ENCODE measurements around the gene UBE2Q1.

The UBE2Q1 gene

GRCh38 chr1:154571964-154572288, 13.5 kb upstream of the UBE2Q1 start:
- Histone ChIP-seq H3K4me3 (ENCODE audit: low read length) (no peak overlapping the region), H3K4me1 (ENCODE audit: low read length) (no peaks in the 10 kb centered on the region), H3K36me3 (replicated peaks; ENCODE audit: low read depth, low read length) (no peaks in the 10 kb centered on the region), H3K9me3 (ENCODE audit: insufficient read depth, low read length) (no peaks in the 10 kb centered on the region), H3K79me2 (ENCODE audit: low read length) (no peaks in the 10 kb centered on the region), H3K9ac (ENCODE audit: low read length) (no peak overlapping the region), H4K20me1 (ENCODE audit: insufficient read depth, low read length) (no peaks in the 10 kb centered on the region), H3K27me3 (ENCODE audit: low read depth, low read length) (no peaks in the 10 kb centered on the region), H2AFZ (ENCODE audit: low read depth, low read length) (no peak overlapping the region), H3K27ac (ENCODE audit: low read length) (no peak overlapping the region), H3K4me2 (ENCODE audit: low read length) (no peak overlapping the region)
- TF ChIP-seq CTCF (IDR thresholded peaks at IDR 0.05; ENCODE audit: low read depth, low read length) (no peak), EZH2phosphoT487 (IDR thresholded peaks at IDR 0.05; ENCODE audit: low read depth) (no peak)

- TF ChIP-seq CTCF (IDR thresholded peaks at IDR 0.05; ENCODE audit: low read depth, low read length): no peak
- TF ChIP-seq EZH2phosphoT487 (IDR thresholded peaks at IDR 0.05; ENCODE audit: low read depth): no peak
- no peaks in the 10 kb centered on the region for H4K20me1 ChIP-seq (ENCODE audit: insufficient read depth, low read length)
- H3K4me3 ChIP-seq (ENCODE audit: low read length): no peak overlapping the region
These were observed 12.9 kb upstream of the UBE2Q1 start for GRCh38 chr1:154571244-154571963.

GRCh38 chr1:154568157-154568815, 9.8 kb upstream of the UBE2Q1 start:
- Histone ChIP-seq H4K20me1 (ENCODE audit: insufficient read depth, low read length) (no peaks in the 10 kb centered on the region), H3K4me1 (ENCODE audit: low read length) (no peaks in the 10 kb centered on the region), H3K4me2 (ENCODE audit: low read length) (no peak overlapping the region), H3K4me3 (ENCODE audit: low read length) (no peak overlapping the region), H3K9me3 (ENCODE audit: insufficient read depth, low read length) (no peaks in the 10 kb centered on the region), H3K79me2 (ENCODE audit: low read length) (no peaks in the 10 kb centered on the region), H2AFZ (ENCODE audit: low read depth, low read length) (no peak overlapping the region), H3K9ac (ENCODE audit: low read length) (no peak overlapping the region), H3K27ac (ENCODE audit: low read length) (no peak overlapping the region), H3K27me3 (ENCODE audit: low read depth, low read length) (no peaks in the 10 kb centered on the region), H3K36me3 (replicated peaks; ENCODE audit: low read depth, low read length) (no peaks in the 10 kb centered on the region)
- TF ChIP-seq EZH2phosphoT487 (IDR thresholded peaks at IDR 0.05; ENCODE audit: low read depth) (no peak), CTCF (IDR thresholded peaks at IDR 0.05; ENCODE audit: low read depth, low read length) (no peak)

More at GRCh38 chr1:154571244-154571963, 12.9 kb upstream of the UBE2Q1 start:
- H3K27ac ChIP-seq (ENCODE audit: low read length): no peak overlapping the region
- no peaks in the 10 kb centered on the region for H3K79me2 ChIP-seq (ENCODE audit: low read length)
- no peak overlapping the region for H3K4me2 ChIP-seq (ENCODE audit: low read length)
- no peak overlapping the region for H3K9ac ChIP-seq (ENCODE audit: low read length)
- no peak overlapping the region for H2AFZ ChIP-seq (ENCODE audit: low read depth, low read length)
- H3K27me3 ChIP-seq (ENCODE audit: low read depth, low read length): no peaks in the 10 kb centered on the region
- H3K4me1 ChIP-seq (ENCODE audit: low read length): no peaks in the 10 kb centered on the region
- H3K9me3 ChIP-seq (ENCODE audit: insufficient read depth, low read length): no peaks in the 10 kb centered on the region
- H3K36me3 ChIP-seq (replicated peaks; ENCODE audit: low read depth, low read length): no peaks in the 10 kb centered on the region

- H3K9me3 ChIP-seq (ENCODE audit: insufficient read depth, low read length): no peaks in the 10 kb centered on the region
These were observed 9.1 kb upstream of the UBE2Q1 start, which contains the start of gene CHRNB2 for GRCh38 chr1:154567386-154568156. Gene CHRNB2, plus strand, starts transcription at chr1:154567778. Its CDS starts 267 bp downstream, at chr1:154568045.

More at GRCh38 chr1:154567386-154568156, 9.1 kb upstream of the UBE2Q1 start, which contains the start of gene CHRNB2:
- no peak within 1 kb of the TSS for H3K27ac ChIP-seq (ENCODE audit: low read length)
- no peaks in the 10 kb centered on the region for H3K27me3 ChIP-seq (ENCODE audit: low read depth, low read length)
- H3K4me3 ChIP-seq (ENCODE audit: low read length): no peak within 1 kb of the TSS
- H4K20me1 ChIP-seq (ENCODE audit: insufficient read depth, low read length): no peaks in the 10 kb centered on the region
- TF ChIP-seq EZH2phosphoT487 (IDR thresholded peaks at IDR 0.05; ENCODE audit: low read depth): no peak
- TF ChIP-seq CTCF (IDR thresholded peaks at IDR 0.05; ENCODE audit: low read depth, low read length): no peak
- H3K4me2 ChIP-seq (ENCODE audit: low read length): no peak within 1 kb of the TSS
- H3K4me1 ChIP-seq (ENCODE audit: low read length): no peaks in the 10 kb centered on the region
- no peak within 1 kb of the TSS for H2AFZ ChIP-seq (ENCODE audit: low read depth, low read length)
- no peak within 1 kb of the TSS for H3K9ac ChIP-seq (ENCODE audit: low read length)
- H3K79me2 ChIP-seq (ENCODE audit: low read length): no peaks in the 10 kb centered on the region
- H3K36me3 ChIP-seq (replicated peaks; ENCODE audit: low read depth, low read length): no peaks in the 10 kb centered on the region

Data from OCI-LY3 (cell line).